ENCODE measurements around the gene APP.
"Not testable (repeated sequence)": the region's sequence is repeated elsewhere in the genome, so short reads cannot be mapped to it uniquely, and the experiment has no call there.

APP gene

GRCh38 chr21:26091480-26092018, 79.0 kb downstream of the APP start:
- no peak overlapping the region for H3K4me3 ChIP-seq (ENCODE audit: low read depth, low read length)
- DNase-seq (ENCODE audit: low read depth, low spot score), result no peak
- no peak for TF ChIP-seq CTCF (IDR thresholded peaks at IDR 0.05; ENCODE audit: insufficient read depth, low read length, missing control alignments)
- CTCF ChIA-PET, result no interaction called here
- POLR2A ChIA-PET, result no interaction called here

DNA sequence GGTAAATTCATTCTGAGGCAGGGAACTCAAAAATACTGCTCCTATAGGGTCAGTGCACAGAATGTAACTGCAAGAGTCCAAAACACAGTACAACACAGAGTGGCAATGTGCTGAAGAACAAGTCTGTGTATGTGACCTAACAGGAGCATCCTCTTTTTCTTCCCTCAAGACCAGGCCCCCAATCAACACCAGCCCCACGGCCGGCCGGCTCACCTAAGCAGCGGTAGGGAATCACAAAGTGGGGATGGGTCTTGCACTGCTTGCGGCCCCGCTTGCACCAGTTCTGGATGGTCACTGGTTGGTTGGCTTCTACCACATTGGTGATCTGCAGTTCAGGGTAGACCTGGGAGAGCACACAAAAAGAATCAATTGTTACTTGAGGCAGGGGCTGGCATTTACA, 80.8 kb downstream of the APP start:
- H3K4me3 ChIP-seq (ENCODE audit: low read depth, low read length), result no peak overlapping the region
- CTCF ChIA-PET, result no interaction called here
- no peak for TF ChIP-seq CTCF (IDR thresholded peaks at IDR 0.05; ENCODE audit: insufficient read depth, low read length, missing control alignments)
- no peak for DNase-seq (ENCODE audit: low read depth, low spot score)
- POLR2A ChIA-PET, result no interaction called here

- no peak overlapping the region for H3K4me3 ChIP-seq (ENCODE audit: low read depth, low read length)
- CTCF ChIA-PET, result no interaction called here
- TF ChIP-seq CTCF (IDR thresholded peaks at IDR 0.05; ENCODE audit: insufficient read depth, low read length, missing control alignments), result no peak
- no peak for DNase-seq (ENCODE audit: low read depth, low spot score)
- POLR2A ChIA-PET, result no interaction called here
Observed at GRCh38 chr21:26087223-26087918, 83.2 kb downstream of the APP start.

DNA sequence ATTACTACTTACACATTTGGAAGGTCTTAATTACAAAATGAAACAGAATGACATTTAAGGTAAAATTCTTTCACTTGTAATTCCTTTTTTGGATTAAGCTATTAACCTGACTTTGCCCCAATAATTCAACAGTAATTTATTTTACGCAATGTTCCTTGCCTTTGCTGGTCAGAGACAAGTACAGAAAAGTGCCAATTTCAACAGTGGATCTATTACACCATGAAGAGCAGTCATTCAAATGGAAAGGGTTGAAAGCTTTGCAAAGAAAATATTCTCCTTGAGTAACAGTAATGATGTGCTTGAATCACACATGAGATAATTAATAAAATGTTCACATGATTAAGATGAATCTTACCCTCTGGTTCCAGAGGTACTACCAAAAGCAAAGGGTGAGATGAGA, 84.7 kb downstream of the APP start:
- no peak for DNase-seq (ENCODE audit: low read depth, low spot score)
- H3K4me3 ChIP-seq (ENCODE audit: low read depth, low read length), result no peak overlapping the region
- POLR2A ChIA-PET, result no interaction called here
- TF ChIP-seq CTCF (IDR thresholded peaks at IDR 0.05; ENCODE audit: insufficient read depth, low read length, missing control alignments), result no peak
- CTCF ChIA-PET, result no interaction called here

- TF ChIP-seq CTCF (IDR thresholded peaks at IDR 0.05; ENCODE audit: insufficient read depth, low read length, missing control alignments), result no peak
- CTCF ChIA-PET, result no interaction called here
- no peak for DNase-seq (ENCODE audit: low read depth, low spot score)
- H3K4me3 ChIP-seq (ENCODE audit: low read depth, low read length), result no peak overlapping the region
- POLR2A ChIA-PET, result no interaction called here
Observed at GRCh38 chr21:26085127-26085526, 85.4 kb downstream of the APP start.

GRCh38 chr21:26082549-26082948, 88.0 kb downstream of the APP start:
- ChIA-PET POLR2A (no interaction called here), CTCF (interaction anchor here (1.1 to 1.4 kb wide), 2 partner anchors 12 to 89 kb away, joined by 3 to 5 read pairs; no protein-coding TSS in a partner anchor)
- DNase-seq (ENCODE audit: low read depth, low spot score), result no peak
- H3K4me3 ChIP-seq (ENCODE audit: low read depth, low read length), result no peak overlapping the region
- TF ChIP-seq CTCF (IDR thresholded peaks at IDR 0.05; ENCODE audit: insufficient read depth, low read length, missing control alignments), result no peak

DNA sequence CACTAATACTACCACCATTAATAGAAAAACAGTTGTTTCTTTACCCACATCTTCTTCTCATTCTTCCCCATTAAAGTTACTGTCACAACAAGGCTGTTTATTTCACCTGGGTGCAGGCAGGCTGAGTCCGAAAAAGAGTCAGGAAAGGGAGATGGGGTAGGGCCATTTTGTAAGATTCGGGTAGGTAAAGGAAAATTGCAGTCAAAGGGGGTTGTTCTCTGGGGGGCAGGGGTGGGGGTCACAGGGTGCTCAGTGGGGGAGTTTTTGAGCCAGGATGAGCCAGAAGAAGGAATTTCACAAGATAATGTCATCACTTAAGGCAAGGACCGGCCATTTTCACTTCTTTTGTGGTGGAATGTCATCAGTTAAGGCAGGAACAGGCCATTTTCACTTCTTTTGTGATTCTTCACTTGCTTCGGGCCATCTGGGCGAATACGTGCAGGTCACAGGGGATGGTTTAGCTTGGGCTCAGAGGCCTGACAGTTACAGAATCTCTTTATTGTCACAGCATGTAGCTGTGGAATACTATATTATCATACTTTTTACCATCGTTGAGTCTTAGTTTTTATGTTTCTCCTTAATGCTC, 89.3 kb downstream of the APP start:
- POLR2A ChIA-PET; H3K4me3 ChIP-seq (ENCODE audit: low read depth, low read length); CTCF ChIA-PET; DNase-seq (ENCODE audit: low read depth, low spot score): not testable (repeated sequence)
